HepG2 (cell line): ENCODE measurements around the gene ZFPL1. TPM values are rescaled to one million over a fixed set of nuclear protein-coding genes. Genes with fewer than 3 reads are reported as not detected.

Experiments
- HIVEP1 ChIP-seq: sonication (generic); formaldehyde crosslinking; IDR thresholded peaks from 2 replicates; pipeline ENCODE4 v1.4.0; 2020; ENCODE audit warnings: mild to moderate bottlenecking, missing genetic modification reagents
- HNRNPK ChIP-seq: fragments of 200-400 bp; formaldehyde crosslinking; IDR thresholded peaks from 2 replicates; pipeline ENCODE4 v1.6.1; 2018; ENCODE audit warnings: low read length, low read depth, moderate library complexity, mild to moderate bottlenecking; ENCODE audit not compliant: poor library complexity, severe bottlenecking
- POLR2A ChIP-seq, 2 experiments: IDR thresholded peaks; 2 replicates each; pipeline ENCODE4 v1.6.1; 2011; ENCODE audit warnings: low read depth in 2 of 2, low read length in 2 of 2, mild to moderate bottlenecking in 1 of 2, moderate library complexity in 1 of 2; ENCODE audit not compliant: insufficient read depth in 1 of 2
- RBM39 ChIP-seq: fragments of 200-400 bp; formaldehyde crosslinking; IDR thresholded peaks from one replicate; pipeline ENCODE4 v1.6.1; 2018; ENCODE audit warnings: antibody characterized with exemption, mild to moderate bottlenecking, low read depth, low read length; ENCODE audit not compliant: poor library complexity, severe bottlenecking
- SATB2 ChIP-seq: sonication (generic); formaldehyde crosslinking; IDR thresholded peaks from 2 replicates; pipeline ENCODE4 v1.5.0; 2020; ENCODE audit warnings: missing genetic modification reagents
- ZFP36 ChIP-seq: fragments of 150-350 bp; IDR thresholded peaks from 2 replicates; pipeline ENCODE4 v1.6.1; 2018; ENCODE audit warnings: borderline replicate concordance, low read length, low read depth; ENCODE audit not compliant: partially characterized antibody
- ZFP41 ChIP-seq: sonication (generic); formaldehyde crosslinking; IDR thresholded peaks from 2 replicates; pipeline ENCODE4 v1.4.0; 2020; ENCODE audit warnings: mild to moderate bottlenecking, missing genetic modification reagents, borderline replicate concordance
- ZFYVE20 ChIP-seq: sonication (generic); formaldehyde crosslinking; IDR thresholded peaks from 2 replicates; pipeline ENCODE4 v1.8.0; 2023; ENCODE audit warnings: low read depth, mild to moderate bottlenecking, moderate library complexity, missing genetic modification reagents, borderline replicate concordance
- ZNF12 ChIP-seq: sonication (generic); formaldehyde crosslinking; IDR thresholded peaks from 2 replicates; pipeline ENCODE4 v1.5.0; 2020; ENCODE audit warnings: missing genetic modification reagents
- ZNF343 ChIP-seq: sonication (generic); formaldehyde crosslinking; IDR thresholded peaks from 2 replicates; pipeline ENCODE4 v1.4.0; 2020; ENCODE audit warnings: mild to moderate bottlenecking, missing genetic modification reagents
- ZNF432 ChIP-seq: sonication (generic); formaldehyde crosslinking; IDR thresholded peaks from 2 replicates; pipeline ENCODE4 v1.5.0; 2020; ENCODE audit warnings: missing genetic modification reagents, mild to moderate bottlenecking, borderline replicate concordance
- ZNF556 ChIP-seq: sonication (generic); formaldehyde crosslinking; IDR thresholded peaks from 2 replicates; pipeline ENCODE4 v1.4.0; 2020; ENCODE audit warnings: mild to moderate bottlenecking, missing genetic modification reagents, borderline replicate concordance
- ZSCAN25 ChIP-seq: sonication (generic); formaldehyde crosslinking; IDR thresholded peaks from 2 replicates; pipeline ENCODE4 v1.8.0; 2022; ENCODE audit warnings: mild to moderate bottlenecking, missing genetic modification reagents
- polyA plus RNA-seq, 8 experiments: library from polyadenylated mRNA; depleted of rRNA in 3 of 8; stranded (reverse) in 7 of 8; unstranded in 1 of 8; fragments of >200 nt; fragmentation: Illumina TruSeq in 4 of 8; extraction: Trizol in 4 of 8; gene quantifications; 2 replicates each; pipeline versions ENCODE4 v1.2.1 to v1.2.3, GENCODE V29; 2011 to 2016; ENCODE audit warnings: low read depth in 4 of 8, missing spikeins in 1 of 8, mixed read lengths in 1 of 8; ENCODE audit not compliant: insufficient read depth in 1 of 8
- total RNA-seq, 5 experiments: library from RNA; depleted of rRNA; stranded (reverse); fragments of >200 nt; fragmentation: Illumina TruSeq; extraction: Trizol; gene quantifications; 2 replicates each; pipeline ENCODE4 v1.2.3, GENCODE V29; 2016; ENCODE audit warnings: low read depth in 1 of 5
- TF ChIP-seq, protein P1 (sequence below): sonication (generic); formaldehyde crosslinking; IDR thresholded peaks from one replicate; pipeline ENCODE4 v1.5.1; 2020; ENCODE audit warnings: mild to moderate bottlenecking, missing genetic modification reagents; ENCODE audit errors: not compliant biosample characterization
- TF ChIP-seq, protein P2 (sequence below): sonication (generic); formaldehyde crosslinking; IDR thresholded peaks from 2 replicates; pipeline ENCODE4 v1.4.0; 2020; ENCODE audit warnings: missing genetic modification reagents
- TF ChIP-seq, protein P3 (sequence below): sonication (generic); formaldehyde crosslinking; IDR thresholded peaks from 2 replicates; pipeline ENCODE4 v1.5.0; 2020; ENCODE audit warnings: mild to moderate bottlenecking, missing genetic modification reagents

ZFPL1 gene
- total and polyA plus RNA-seq, 2 of the 13 experiments (the other 11 are each of a cell fraction or from before 2014, with no cell fraction given) = 32.2 to 56.0 TPM

DNA sequence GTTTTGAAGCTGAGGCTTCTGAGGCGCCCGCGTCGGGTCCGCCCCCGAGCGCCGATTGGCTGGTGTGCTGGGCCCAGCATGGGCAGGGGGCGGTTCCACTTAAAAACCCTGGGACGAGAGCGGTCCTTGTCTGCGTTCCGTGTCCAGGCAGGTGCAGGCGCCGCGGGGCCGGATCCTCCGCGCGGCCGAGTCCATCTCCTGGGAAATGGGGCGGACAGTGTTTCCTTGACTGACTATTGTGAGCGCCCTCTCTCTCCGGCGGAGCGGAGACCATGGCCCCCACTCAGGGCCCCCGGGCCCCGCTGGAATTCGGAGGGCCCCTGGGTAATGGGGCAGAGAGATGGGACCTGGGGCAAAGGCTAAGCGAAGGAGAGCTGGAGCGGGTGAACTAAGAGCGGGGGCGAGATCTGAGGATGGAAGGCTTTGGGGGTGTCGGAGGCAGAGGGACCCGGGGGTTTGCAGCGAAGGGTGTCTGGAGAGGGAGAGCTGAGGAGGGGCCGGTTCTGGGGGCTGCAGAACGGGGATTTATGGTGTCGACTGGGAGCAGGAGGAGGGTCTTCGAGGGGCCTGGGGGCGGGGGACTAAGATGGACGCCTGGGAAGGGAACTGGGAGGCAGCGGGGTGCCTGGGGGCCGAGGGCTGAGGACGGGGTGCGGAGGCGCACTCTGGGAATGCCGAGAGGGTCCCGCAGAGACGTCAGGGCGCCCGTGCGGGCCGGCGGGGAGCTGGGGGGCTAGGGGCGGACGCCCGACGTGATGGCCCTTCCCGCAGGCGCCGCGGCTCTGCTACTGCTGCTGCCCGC lies 27.9 kb downstream of the ZFPL1 start, which contains the start of gene TM7SF2 (continued):
- TF ChIP-seq, protein P1, sequence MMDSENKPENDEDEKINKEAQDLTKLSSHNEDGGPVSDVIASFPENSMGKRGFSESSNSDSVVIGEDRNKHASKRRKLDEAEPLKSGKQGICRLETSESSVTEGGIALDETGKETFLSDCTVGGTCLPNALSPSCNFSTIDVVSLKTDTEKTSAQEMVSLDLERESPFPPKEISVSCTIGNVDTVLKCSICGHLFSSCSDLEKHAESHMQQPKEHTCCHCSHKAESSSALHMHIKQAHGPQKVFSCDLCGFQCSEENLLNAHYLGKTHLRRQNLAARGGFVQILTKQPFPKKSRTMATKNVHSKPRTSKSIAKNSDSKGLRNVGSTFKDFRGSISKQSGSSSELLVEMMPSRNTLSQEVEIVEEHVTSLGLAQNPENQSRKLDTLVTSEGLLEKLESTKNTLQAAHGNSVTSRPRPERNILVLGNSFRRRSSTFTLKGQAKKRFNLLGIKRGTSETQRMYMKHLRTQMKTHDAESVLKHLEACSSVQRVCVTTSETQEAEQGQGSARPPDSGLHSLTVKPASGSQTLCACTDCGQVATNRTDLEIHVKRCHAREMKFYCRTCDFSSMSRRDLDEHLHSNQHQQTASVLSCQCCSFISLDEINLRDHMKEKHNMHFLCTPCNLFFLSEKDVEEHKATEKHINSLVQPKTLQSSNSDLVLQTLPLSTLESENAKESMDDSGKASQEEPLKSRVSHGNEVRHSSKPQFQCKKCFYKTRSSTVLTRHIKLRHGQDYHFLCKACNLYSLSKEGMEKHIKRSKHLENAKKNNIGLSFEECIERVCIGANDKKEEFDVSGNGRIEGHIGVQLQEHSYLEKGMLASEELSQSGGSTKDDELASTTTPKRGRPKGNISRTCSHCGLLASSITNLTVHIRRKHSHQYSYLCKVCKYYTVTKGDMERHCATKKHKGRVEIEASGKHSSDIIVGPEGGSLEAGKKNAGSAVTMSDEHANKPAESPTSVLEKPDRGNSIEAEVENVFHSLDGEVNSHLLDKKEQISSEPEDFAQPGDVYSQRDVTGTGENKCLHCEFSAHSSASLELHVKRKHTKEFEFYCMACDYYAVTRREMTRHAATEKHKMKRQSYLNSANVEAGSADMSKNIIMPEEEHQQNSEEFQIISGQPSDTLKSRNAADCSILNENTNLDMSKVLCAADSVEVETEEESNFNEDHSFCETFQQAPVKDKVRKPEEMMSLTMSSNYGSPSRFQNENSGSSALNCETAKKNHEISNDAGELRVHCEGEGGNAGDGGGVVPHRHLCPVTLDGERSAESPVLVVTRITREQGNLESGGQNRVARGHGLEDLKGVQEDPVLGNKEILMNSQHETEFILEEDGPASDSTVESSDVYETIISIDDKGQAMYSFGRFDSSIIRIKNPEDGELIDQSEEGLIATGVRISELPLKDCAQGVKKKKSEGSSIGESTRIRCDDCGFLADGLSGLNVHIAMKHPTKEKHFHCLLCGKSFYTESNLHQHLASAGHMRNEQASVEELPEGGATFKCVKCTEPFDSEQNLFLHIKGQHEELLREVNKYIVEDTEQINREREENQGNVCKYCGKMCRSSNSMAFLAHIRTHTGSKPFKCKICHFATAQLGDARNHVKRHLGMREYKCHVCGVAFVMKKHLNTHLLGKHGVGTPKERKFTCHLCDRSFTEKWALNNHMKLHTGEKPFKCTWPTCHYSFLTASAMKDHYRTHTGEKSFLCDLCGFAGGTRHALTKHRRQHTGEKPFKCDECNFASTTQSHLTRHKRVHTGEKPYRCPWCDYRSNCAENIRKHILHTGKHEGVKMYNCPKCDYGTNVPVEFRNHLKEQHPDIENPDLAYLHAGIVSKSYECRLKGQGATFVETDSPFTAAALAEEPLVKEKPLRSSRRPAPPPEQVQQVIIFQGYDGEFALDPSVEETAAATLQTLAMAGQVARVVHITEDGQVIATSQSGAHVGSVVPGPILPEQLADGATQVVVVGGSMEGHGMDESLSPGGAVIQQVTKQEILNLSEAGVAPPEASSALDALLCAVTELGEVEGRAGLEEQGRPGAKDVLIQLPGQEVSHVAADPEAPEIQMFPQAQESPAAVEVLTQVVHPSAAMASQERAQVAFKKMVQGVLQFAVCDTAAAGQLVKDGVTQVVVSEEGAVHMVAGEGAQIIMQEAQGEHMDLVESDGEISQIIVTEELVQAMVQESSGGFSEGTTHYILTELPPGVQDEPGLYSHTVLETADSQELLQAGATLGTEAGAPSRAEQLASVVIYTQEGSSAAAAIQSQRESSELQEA (CRISPR knock-in tag) = no peak
- TF ChIP-seq ZNF343 (CRISPR knock-in tag) (peak; percentile 69; the same call in 1 of the 2 replicates), ZSCAN25 (peak; percentile 35; the same call in 1 of the 2 replicates), ZNF12 (0 out of 2 replicates have a peak, but pooled peaks have one; percentile 34), POLR2A (IDR thresholded peaks at IDR 0.05; ENCODE audit: insufficient read depth in 1 of 2, low read depth in 2 of 2, low read length in 2 of 2) (peak in 1 of 2 experiments; percentile 98; a peak in 2 of 4 replicates), SATB2 (no peak), ZNF432 (CRISPR knock-in tag) (no peak), ZNF556 (CRISPR knock-in tag) (peak; percentile 45; the same call in 1 of the 2 replicates), RBM39 (peak; percentile 50), HNRNPK (no peak), HIVEP1 (CRISPR knock-in tag) (no peak), ZFP41 (CRISPR knock-in tag) (no peak), ZFYVE20 (CRISPR knock-in tag) (no peak), ZFP36 (no peak)
- TF ChIP-seq, protein P2, sequence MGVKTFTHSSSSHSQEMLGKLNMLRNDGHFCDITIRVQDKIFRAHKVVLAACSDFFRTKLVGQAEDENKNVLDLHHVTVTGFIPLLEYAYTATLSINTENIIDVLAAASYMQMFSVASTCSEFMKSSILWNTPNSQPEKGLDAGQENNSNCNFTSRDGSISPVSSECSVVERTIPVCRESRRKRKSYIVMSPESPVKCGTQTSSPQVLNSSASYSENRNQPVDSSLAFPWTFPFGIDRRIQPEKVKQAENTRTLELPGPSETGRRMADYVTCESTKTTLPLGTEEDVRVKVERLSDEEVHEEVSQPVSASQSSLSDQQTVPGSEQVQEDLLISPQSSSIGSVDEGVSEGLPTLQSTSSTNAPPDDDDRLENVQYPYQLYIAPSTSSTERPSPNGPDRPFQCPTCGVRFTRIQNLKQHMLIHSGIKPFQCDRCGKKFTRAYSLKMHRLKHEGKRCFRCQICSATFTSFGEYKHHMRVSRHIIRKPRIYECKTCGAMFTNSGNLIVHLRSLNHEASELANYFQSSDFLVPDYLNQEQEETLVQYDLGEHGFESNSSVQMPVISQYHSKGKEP = no peak
- TF ChIP-seq, protein P3, sequence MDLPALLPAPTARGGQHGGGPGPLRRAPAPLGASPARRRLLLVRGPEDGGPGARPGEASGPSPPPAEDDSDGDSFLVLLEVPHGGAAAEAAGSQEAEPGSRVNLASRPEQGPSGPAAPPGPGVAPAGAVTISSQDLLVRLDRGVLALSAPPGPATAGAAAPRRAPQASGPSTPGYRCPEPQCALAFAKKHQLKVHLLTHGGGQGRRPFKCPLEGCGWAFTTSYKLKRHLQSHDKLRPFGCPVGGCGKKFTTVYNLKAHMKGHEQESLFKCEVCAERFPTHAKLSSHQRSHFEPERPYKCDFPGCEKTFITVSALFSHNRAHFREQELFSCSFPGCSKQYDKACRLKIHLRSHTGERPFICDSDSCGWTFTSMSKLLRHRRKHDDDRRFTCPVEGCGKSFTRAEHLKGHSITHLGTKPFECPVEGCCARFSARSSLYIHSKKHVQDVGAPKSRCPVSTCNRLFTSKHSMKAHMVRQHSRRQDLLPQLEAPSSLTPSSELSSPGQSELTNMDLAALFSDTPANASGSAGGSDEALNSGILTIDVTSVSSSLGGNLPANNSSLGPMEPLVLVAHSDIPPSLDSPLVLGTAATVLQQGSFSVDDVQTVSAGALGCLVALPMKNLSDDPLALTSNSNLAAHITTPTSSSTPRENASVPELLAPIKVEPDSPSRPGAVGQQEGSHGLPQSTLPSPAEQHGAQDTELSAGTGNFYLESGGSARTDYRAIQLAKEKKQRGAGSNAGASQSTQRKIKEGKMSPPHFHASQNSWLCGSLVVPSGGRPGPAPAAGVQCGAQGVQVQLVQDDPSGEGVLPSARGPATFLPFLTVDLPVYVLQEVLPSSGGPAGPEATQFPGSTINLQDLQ (CRISPR knock-in tag) = no peak
